Osteoblast (primary cell): Measurements from ENCODE around the gene L1CAM. TPM values are rescaled to one million over a fixed set of nuclear protein-coding genes. Genes with fewer than 3 reads are reported as not detected.

ENCODE experiments used
- DNase-seq: peaks from one replicate; pipeline ENCODE4 v3.0.0; 2011; ENCODE audit warnings: low spot score, mixed read lengths; ENCODE audit not compliant: insufficient read length; ENCODE audit errors: missing footprints
- H2AFZ ChIP-seq: 2 replicates; pipeline ENCODE4 v1.6.0; 2011; ENCODE audit warnings: mild to moderate bottlenecking, low read length
- H3K27ac ChIP-seq: 2 replicates; pipeline ENCODE4 v1.5.1; 2011; ENCODE audit warnings: mild to moderate bottlenecking, low read depth, low read length, moderate library complexity
- H3K27me3 ChIP-seq: 2 replicates; pipeline ENCODE4 v1.6.0; 2012; ENCODE audit warnings: mild to moderate bottlenecking, control low read depth, inconsistent platforms, low read length, moderate library complexity; ENCODE audit not compliant: insufficient read depth
- H3K36me3 ChIP-seq: 2 replicates; pipeline ENCODE4 v1.5.1; 2011; ENCODE audit warnings: mild to moderate bottlenecking, low read length, control low read depth, moderate library complexity; ENCODE audit not compliant: insufficient read depth
- H3K4me1 ChIP-seq: 2 replicates; pipeline ENCODE4 v1.5.1; 2011; ENCODE audit warnings: mild to moderate bottlenecking, low read length, control low read depth, moderate library complexity; ENCODE audit not compliant: insufficient read depth
- H3K4me2 ChIP-seq: 2 replicates; pipeline ENCODE4 v1.6.0; 2011; ENCODE audit warnings: mild to moderate bottlenecking, low read length; ENCODE audit not compliant: insufficient read depth
- H3K4me3 ChIP-seq: fragments of 200-600 bp; sonication (generic); 3 replicates; pipeline ENCODE4 v1.5.1; 2012; ENCODE audit warnings: mild to moderate bottlenecking, low read length, inconsistent platforms; ENCODE audit not compliant: insufficient read depth
- H3K79me2 ChIP-seq: 2 replicates; pipeline ENCODE4 v1.6.0; 2012; ENCODE audit warnings: mild to moderate bottlenecking, low read length, control low read depth, inconsistent platforms; ENCODE audit not compliant: insufficient read depth
- H3K9me3 ChIP-seq: 2 replicates; pipeline ENCODE4 v1.5.1; 2011; ENCODE audit warnings: low read depth, low read length, control low read depth
- H4K20me1 ChIP-seq: 2 replicates; pipeline ENCODE4 v1.6.0; 2012; ENCODE audit warnings: mild to moderate bottlenecking, low read length, control low read depth; ENCODE audit not compliant: insufficient read depth
- total RNA-seq: library from RNA; depleted of rRNA; stranded (reverse); fragments of >200 nt; gene quantifications from 2 replicates; pipeline ENCODE4 v1.2.3, GENCODE V29; 2012
- TF ChIP-seq, protein P1 (sequence below): IDR thresholded peaks from 2 replicates; pipeline ENCODE4 v1.5.1; 2011; ENCODE audit warnings: mild to moderate bottlenecking, low read depth, low read length, moderate library complexity; ENCODE audit errors: extremely low read depth

Gene L1CAM
- total RNA-seq, 1 donor, result under 0.01 TPM

DNA sequence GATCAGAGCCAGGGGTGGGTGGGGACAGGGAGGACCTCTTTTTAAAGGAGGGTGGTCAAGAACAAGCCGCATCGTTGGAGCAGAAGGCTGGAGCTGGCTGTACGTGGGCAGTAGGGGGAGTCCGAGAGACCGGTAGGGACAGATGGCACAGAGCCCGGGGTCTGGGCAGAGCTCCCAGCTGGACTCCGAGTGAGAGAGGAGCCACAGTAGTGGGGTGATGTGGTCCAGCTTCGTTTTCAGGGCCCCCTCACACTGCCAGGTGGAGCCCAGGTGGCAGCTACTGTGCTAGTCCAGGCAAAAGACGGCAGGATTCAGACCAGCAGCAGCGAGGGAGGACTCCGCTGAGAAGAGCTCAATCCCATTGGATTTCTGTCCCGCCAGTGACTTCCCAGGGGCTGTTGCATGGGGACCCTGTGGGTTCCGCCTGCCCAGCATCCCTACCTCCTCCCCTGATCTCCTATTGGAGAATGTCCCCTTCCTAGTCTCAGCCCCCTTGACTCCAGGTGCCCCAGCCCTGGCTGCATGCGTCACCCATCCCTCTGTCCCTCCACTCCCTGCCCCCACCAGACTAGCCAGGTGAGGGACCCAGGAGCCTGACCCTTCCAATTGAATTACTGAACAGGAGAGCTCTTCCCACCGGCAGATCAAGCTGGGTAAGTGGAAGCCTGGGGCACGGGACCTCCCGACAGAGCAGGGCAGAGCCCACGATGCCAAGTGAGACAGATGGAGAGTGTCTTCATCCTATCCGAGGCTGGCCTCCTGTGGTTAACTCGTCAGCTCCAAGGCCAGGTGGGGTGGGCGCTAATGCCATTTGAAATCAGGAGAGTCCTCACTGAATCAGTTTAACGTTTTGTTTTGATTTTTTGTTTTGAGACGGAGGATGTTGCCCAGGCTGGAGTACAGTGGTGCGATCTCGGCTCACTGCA, 37.2 kb upstream of the L1CAM start:
- Histone ChIP-seq H3K4me1 (no peaks in the 10 kb centered on the region), H3K4me3 (no peak overlapping the region), H3K79me2 (no peaks in the 10 kb centered on the region), H3K4me2 (no peak overlapping the region), H4K20me1 (peaks cover 4% of the 10 kb centered on the region), H3K27me3 (peaks cover 12% of the 10 kb centered on the region), H2AFZ (no peak overlapping the region), H3K27ac (no peak overlapping the region), H3K36me3 (no peaks in the 10 kb centered on the region), H3K9me3 (no peaks in the 10 kb centered on the region)
- TF ChIP-seq, protein P1, sequence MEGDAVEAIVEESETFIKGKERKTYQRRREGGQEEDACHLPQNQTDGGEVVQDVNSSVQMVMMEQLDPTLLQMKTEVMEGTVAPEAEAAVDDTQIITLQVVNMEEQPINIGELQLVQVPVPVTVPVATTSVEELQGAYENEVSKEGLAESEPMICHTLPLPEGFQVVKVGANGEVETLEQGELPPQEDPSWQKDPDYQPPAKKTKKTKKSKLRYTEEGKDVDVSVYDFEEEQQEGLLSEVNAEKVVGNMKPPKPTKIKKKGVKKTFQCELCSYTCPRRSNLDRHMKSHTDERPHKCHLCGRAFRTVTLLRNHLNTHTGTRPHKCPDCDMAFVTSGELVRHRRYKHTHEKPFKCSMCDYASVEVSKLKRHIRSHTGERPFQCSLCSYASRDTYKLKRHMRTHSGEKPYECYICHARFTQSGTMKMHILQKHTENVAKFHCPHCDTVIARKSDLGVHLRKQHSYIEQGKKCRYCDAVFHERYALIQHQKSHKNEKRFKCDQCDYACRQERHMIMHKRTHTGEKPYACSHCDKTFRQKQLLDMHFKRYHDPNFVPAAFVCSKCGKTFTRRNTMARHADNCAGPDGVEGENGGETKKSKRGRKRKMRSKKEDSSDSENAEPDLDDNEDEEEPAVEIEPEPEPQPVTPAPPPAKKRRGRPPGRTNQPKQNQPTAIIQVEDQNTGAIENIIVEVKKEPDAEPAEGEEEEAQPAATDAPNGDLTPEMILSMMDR, result peak; percentile 49
- peak; percentile 97 for DNase-seq

DNA sequence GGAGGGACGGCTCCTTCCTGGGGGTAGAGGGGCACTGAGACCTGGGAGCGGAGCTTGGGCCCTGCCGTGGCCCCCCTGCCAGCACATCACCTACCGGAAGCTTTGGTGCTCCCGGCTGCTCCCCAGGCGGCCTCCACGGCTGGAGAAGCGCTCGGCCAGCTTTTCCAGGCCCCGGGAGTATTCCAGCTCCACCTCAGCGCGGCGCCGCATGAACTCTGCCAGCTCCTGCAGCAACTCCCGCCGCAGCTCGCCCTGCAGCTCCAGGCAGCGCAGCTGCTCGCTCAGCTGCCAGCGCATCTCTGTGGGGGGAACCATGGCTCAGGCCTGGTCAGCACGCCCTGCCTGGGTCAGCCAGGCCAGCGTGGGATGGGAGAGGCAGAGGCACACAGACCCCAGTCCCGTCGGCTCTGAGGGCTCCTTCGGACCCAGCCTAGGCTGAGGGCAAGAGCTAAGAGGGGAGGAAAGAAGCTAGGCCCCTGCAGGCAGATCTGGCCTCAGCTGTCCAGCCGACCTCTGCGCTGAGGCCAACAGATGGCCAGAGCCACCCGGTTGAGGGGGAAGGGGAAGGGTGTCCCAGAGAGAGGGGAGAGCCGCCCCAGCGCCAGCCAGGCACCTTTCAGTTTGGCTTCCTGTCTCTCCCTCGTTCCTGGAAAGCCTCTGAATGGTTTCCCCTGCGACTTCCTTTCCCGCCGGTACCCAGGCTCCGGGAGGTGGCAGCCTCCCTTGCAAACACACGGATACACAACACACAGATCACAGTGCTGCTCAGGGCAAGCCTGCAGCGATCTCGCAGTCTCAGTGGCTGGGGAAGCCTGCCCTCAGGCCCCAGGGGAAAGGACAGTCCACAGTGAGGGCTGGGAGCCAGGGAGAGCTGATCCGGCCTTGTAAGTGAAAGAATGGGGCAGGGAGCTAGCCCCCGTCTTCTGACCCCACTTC, 35.8 kb upstream of the L1CAM start:
- peaks cover 12% of the 10 kb centered on the region for H3K27me3 ChIP-seq
- peaks cover under 1% of the 10 kb centered on the region for H4K20me1 ChIP-seq
- no peaks in the 10 kb centered on the region for H3K36me3 ChIP-seq
- no peaks in the 10 kb centered on the region for H3K4me1 ChIP-seq
- peak; percentile 81 for DNase-seq
- TF ChIP-seq, protein P1, result no peak
- H3K9me3 ChIP-seq, result no peaks in the 10 kb centered on the region
- no peak overlapping the region for H3K27ac ChIP-seq
- H2AFZ ChIP-seq, result no peak overlapping the region
- no peak overlapping the region for H3K4me3 ChIP-seq
- no peak overlapping the region for H3K4me2 ChIP-seq
- H3K79me2 ChIP-seq, result no peaks in the 10 kb centered on the region

DNA sequence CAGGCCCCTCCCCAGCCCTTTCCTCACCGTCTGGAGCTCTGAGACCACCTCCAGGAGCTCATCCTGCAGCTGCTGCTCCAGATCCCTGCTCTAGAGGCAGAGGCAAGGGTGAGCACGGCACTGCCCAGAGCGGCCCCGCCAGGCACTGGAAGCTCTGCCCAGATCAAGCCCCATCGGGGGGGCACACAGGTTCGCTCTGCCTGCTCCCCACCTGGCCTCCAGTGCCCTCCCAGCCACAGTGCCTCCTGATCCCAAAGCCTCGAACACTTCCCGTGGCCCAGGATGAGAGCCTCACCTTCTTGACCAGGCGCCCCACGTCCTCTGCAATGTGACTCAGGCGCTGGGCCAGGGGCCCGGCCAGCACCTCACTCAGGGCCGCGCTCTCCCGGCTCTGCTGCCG, 35.1 kb upstream of the L1CAM start:
- no peaks in the 10 kb centered on the region for H4K20me1 ChIP-seq
- no peak overlapping the region for H3K4me2 ChIP-seq
- H3K27ac ChIP-seq, result no peak overlapping the region
- no peaks in the 10 kb centered on the region for H3K4me1 ChIP-seq
- no peak overlapping the region for H3K4me3 ChIP-seq
- peak; percentile 81 for DNase-seq
- peaks cover 12% of the 10 kb centered on the region for H3K27me3 ChIP-seq
- no peaks in the 10 kb centered on the region for H3K36me3 ChIP-seq
- TF ChIP-seq, protein P1, result no peak
- H3K9me3 ChIP-seq, result no peaks in the 10 kb centered on the region
- no peaks in the 10 kb centered on the region for H3K79me2 ChIP-seq
- H2AFZ ChIP-seq, result no peak overlapping the region
